ENCODE measurements around the gene PRDX3.

GRCh38 chr10:119178372-119179119 lies at the start of gene PRDX3:
- no peak; the same call in 1 of the 2 replicates for TF ChIP-seq CTCF (conservative IDR thresholded peaks at IDR 0.05; ENCODE audit: low read depth, low read length)
- no peak for TF ChIP-seq EZH2 (IDR thresholded peaks at IDR 0.05; ENCODE audit: borderline replicate concordance, low read depth, low read length, poor library complexity, severe bottlenecking)

All from A673 (cell line).